CD14-positive monocyte (primary cell): ENCODE measurements around the gene XKR7. TPM values are rescaled to one million over a fixed set of nuclear protein-coding genes. Genes with fewer than 3 reads are reported as not detected.

ENCODE experiments used
- DNase-seq, 3 donors: peaks; one replicate each; pipeline ENCODE4 v3.0.0-alpha.2; 2011 to 2022
- H2AFZ ChIP-seq: 2 replicates; pipeline ENCODE4 v1.6.0; 2012; ENCODE audit warnings: mild to moderate bottlenecking, low read depth, low read length, inconsistent platforms; ENCODE audit not compliant: insufficient read depth, poor library complexity, severe bottlenecking
- H3K27ac ChIP-seq, 2 donors: 1 replicate in 1 of 2; 2 replicates in 1 of 2; pipeline ENCODE4 v1.5.1; 2012 to 2013; ENCODE audit warnings: low read length in 2 of 2, control low read depth in 1 of 2, inconsistent platforms in 1 of 2, low read depth in 1 of 2, mild to moderate bottlenecking in 1 of 2
- H3K27me3 ChIP-seq, 2 donors: one replicate each; pipeline versions ENCODE4 v1.6.0 to v1.6.1; 2011 to 2013; ENCODE audit warnings: low read length in 2 of 2; ENCODE audit not compliant: control insufficient read depth in 2 of 2, insufficient read depth in 2 of 2
- H3K36me3 ChIP-seq, 2 donors: replicated peaks in 1 of 2; 1 replicate in 1 of 2; 2 replicates in 1 of 2; pipeline versions ENCODE4 v1.5.1 to v1.6.1; 2012 to 2013; ENCODE audit warnings: low read length in 2 of 2, control low read depth in 1 of 2, inconsistent platforms in 1 of 2, mild to moderate bottlenecking in 1 of 2; ENCODE audit not compliant: insufficient read depth in 2 of 2, control insufficient read depth in 1 of 2
- H3K4me1 ChIP-seq, 2 donors: 1 replicate in 1 of 2; 2 replicates in 1 of 2; pipeline versions ENCODE4 v1.5.1 to v1.6.1; 2012 to 2013; ENCODE audit warnings: low read length in 2 of 2, control low read depth in 1 of 2, inconsistent platforms in 1 of 2, mild to moderate bottlenecking in 1 of 2, moderate library complexity in 1 of 2; ENCODE audit not compliant: insufficient read depth in 2 of 2, control insufficient read depth in 1 of 2
- H3K4me2 ChIP-seq: replicated peaks from 2 replicates; pipeline ENCODE3; 2012; ENCODE audit warnings: low read length, moderate library complexity, mild to moderate bottlenecking; ENCODE audit not compliant: poor library complexity, severe bottlenecking; ENCODE audit errors: extremely low read depth
- H3K4me3 ChIP-seq, 3 experiments: fragments of 200-600 bp in 1 of 3; sonication (generic) in 1 of 3; replicated peaks in 1 of 3; 1 replicate in 2 of 3; 2 replicates in 1 of 3; pipeline ENCODE4 v1.5.1; 2011 to 2013; ENCODE audit warnings: low read length in 3 of 3, mild to moderate bottlenecking in 3 of 3, control low read depth in 2 of 3, low read depth in 2 of 3, inconsistent platforms in 1 of 3, moderate library complexity in 1 of 3
- H3K79me2 ChIP-seq: 2 replicates; pipeline ENCODE4 v1.6.0; 2012; ENCODE audit warnings: mild to moderate bottlenecking, control low read depth, inconsistent platforms, low read length, moderate library complexity; ENCODE audit not compliant: insufficient read depth
- H3K9ac ChIP-seq: 2 replicates; pipeline ENCODE4 v1.6.0; 2017; ENCODE audit warnings: low read length, mild to moderate bottlenecking; ENCODE audit not compliant: insufficient read depth, poor library complexity, severe bottlenecking
- H3K9me3 ChIP-seq, 2 donors: replicated peaks in 1 of 2; 1 replicate in 1 of 2; 2 replicates in 1 of 2; pipeline versions ENCODE4 v1.5.1 to v1.6.1; 2012 to 2013; ENCODE audit warnings: low read length in 2 of 2, control low read depth in 1 of 2; ENCODE audit not compliant: control insufficient read depth in 1 of 2, insufficient read depth in 1 of 2
- H4K20me1 ChIP-seq: 2 replicates; pipeline ENCODE4 v1.6.0; 2012; ENCODE audit warnings: mild to moderate bottlenecking, low read length, control low read depth, moderate library complexity; ENCODE audit not compliant: insufficient read depth
- H3K27ac Mint-ChIP-seq, 7 donors: one replicate each; pipeline ENCODE4 v1.8.0; 2020; ENCODE audit warnings: mild to moderate bottlenecking in 7 of 7, mixed read lengths in 7 of 7, moderate library complexity in 6 of 7, inconsistent platforms in 2 of 7
- H3K27me3 Mint-ChIP-seq, 3 donors: one replicate each; pipeline ENCODE4 v1.8.0; 2021 to 2022; ENCODE audit warnings: low read depth in 3 of 3, mild to moderate bottlenecking in 3 of 3, mixed read lengths in 3 of 3, moderate library complexity in 3 of 3, inconsistent platforms in 1 of 3
- H3K36me3 Mint-ChIP-seq, 2 donors: one replicate each; pipeline ENCODE4 v1.8.0; 2020; ENCODE audit warnings: mixed read lengths in 2 of 2, inconsistent platforms in 1 of 2, mild to moderate bottlenecking in 1 of 2
- H3K4me1 Mint-ChIP-seq: one replicate; pipeline ENCODE4 v1.8.0; 2020; ENCODE audit warnings: mild to moderate bottlenecking, mixed read lengths
- H3K4me3 Mint-ChIP-seq, 2 donors: one replicate each; pipeline ENCODE4 v1.8.0; 2020; ENCODE audit warnings: mild to moderate bottlenecking in 2 of 2, mixed read lengths in 2 of 2, moderate library complexity in 1 of 2
- H3K9me3 Mint-ChIP-seq, 7 donors: one replicate each; pipeline ENCODE4 v1.8.0; 2020 to 2022; ENCODE audit warnings: mixed read lengths in 7 of 7, mild to moderate bottlenecking in 6 of 7, moderate library complexity in 6 of 7, inconsistent platforms in 2 of 7
- WGBS: methylation state at CpG from one replicate; pipeline ENCODE4 v1.1.5; 2013; ENCODE audit warnings: missing lambda C conversion rate; ENCODE audit not compliant: insufficient coverage; 5-methylcytosine and 5-hydroxymethylcytosine counted together
- intact Hi-C, 2 donors: fragments of 100-400 bp; cut with micrococcal nuclease; formaldehyde crosslinking; loops; one replicate each; pipeline versions ENCODE4 v1.15.0 to v1.15.1; 2023
- polyA plus RNA-seq, 3 donors: library from polyadenylated mRNA; depleted of rRNA in 1 of 3; unstranded in 2 of 3; stranded (reverse) in 1 of 3; fragments of 300-500 nt in 2 of 3; fragments of >200 nt in 1 of 3; fragmentation: Illumina TruSeq in 2 of 3; gene quantifications; 1 replicate in 2 of 3; 2 replicates in 1 of 3; pipeline ENCODE4 v1.2.3, GENCODE V29; 2012 to 2021
- TF ChIP-seq, protein P1 (sequence below): fragments of 200-600 bp; IDR thresholded peaks from one replicate; pipeline ENCODE4 v1.8.0; 2022; ENCODE audit warnings: antibody characterized with exemption, mild to moderate bottlenecking

Gene XKR7
- polyA plus RNA-seq, 3 donors: 0.02 to 0.43 TPM; not detected in 1

DNA sequence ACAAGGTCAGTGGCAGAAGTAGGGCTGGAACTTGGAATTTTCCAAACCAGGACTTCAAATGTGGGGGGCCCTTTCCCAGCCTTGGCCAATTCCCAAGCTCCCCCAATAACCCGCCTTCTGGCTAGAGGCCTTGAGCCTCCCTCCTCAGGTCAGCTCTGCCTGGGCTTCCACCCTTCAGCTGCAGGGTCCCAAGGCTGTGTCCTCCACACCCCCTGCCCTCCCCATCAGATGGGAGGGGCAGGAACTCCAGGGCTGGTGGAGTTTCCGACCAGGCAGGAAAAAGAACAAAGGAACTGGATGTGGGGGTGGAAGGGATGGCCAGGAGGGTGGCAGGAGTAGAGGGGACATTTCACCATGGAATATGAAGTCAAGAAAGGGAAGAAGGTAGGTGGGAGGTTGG is 42.1 kb downstream of the XKR7 start, which contains the start of gene CCM2L:
Gene CCM2L (plus strand): TSS at position 338 of the 400 bp plus-strand sequence. CDS start 17 bp downstream, at position 355.
- no peak within 1 kb of the TSS for H2AFZ ChIP-seq
- TF ChIP-seq, protein P1, sequence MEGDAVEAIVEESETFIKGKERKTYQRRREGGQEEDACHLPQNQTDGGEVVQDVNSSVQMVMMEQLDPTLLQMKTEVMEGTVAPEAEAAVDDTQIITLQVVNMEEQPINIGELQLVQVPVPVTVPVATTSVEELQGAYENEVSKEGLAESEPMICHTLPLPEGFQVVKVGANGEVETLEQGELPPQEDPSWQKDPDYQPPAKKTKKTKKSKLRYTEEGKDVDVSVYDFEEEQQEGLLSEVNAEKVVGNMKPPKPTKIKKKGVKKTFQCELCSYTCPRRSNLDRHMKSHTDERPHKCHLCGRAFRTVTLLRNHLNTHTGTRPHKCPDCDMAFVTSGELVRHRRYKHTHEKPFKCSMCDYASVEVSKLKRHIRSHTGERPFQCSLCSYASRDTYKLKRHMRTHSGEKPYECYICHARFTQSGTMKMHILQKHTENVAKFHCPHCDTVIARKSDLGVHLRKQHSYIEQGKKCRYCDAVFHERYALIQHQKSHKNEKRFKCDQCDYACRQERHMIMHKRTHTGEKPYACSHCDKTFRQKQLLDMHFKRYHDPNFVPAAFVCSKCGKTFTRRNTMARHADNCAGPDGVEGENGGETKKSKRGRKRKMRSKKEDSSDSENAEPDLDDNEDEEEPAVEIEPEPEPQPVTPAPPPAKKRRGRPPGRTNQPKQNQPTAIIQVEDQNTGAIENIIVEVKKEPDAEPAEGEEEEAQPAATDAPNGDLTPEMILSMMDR: no peak

DNA sequence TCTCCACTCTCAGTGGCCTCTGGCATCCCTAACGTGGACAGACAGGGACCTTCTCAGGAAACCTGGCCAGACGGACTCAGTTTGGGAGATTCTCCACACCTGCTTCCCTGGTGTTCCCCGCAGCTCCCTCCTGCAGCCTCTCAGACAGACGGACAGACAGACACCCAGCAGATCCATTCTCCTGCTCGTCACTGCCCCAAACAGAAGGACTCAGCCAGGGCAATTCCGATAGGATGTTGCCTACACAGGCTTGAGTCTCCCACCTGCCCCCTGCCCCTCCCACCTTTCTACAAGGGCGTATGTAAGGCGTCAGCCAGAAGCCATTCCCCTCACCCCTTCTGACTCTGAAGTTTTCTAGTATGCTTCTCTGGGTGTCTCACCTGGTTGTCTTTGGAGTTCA is 42.7 kb downstream of the XKR7 start:
- H3K27me3 ChIP-seq: peaks cover 3 to 12% of the 10 kb centered on the region in 2 donors
- intact Hi-C loops: no loop called here
- Mint-ChIP-seq H3K9me3 (no peaks in the 10 kb centered on the region), H3K36me3 (no peaks in the 10 kb centered on the region), H3K27ac (no peak overlapping the region), H3K4me1 (peaks cover 9% of the 10 kb centered on the region), H3K4me3 (no peak overlapping the region), H3K27me3 (peaks cover 14 to 35% (median 15%) of the 10 kb centered on the region in 3 donors)
- no peaks in the 10 kb centered on the region for H4K20me1 ChIP-seq
- DNase-seq: no peak
- H3K79me2 ChIP-seq: no peaks in the 10 kb centered on the region
- H2AFZ ChIP-seq: no peak overlapping the region
- no peak overlapping the region for H3K4me2 ChIP-seq
- no peaks in the 10 kb centered on the region for H3K9me3 ChIP-seq
- H3K9ac ChIP-seq: no peak overlapping the region
- H3K27ac ChIP-seq: no peak overlapping the region
- no peak overlapping the region for H3K4me3 ChIP-seq
- H3K4me1 ChIP-seq: peaks cover 6 to 8% of the 10 kb centered on the region in 2 donors
- 93% methylated on average over 7 of the region's 8 CpGs for WGBS
- TF ChIP-seq, protein P1: no peak
- no peaks in the 10 kb centered on the region for H3K36me3 ChIP-seq

More for the DNA sequence above, 42.1 kb downstream of the XKR7 start, which contains the start of gene CCM2L:
- Mint-ChIP-seq H3K27ac (no peak within 1 kb of the TSS), H3K4me1 (peaks cover 9% of the 10 kb centered on the region), H3K27me3 (peaks cover 9 to 31% (median 13%) of the 10 kb centered on the region in 3 donors), H3K9me3 (no peaks in the 10 kb centered on the region), H3K4me3 (no peak within 1 kb of the TSS), H3K36me3 (no peaks in the 10 kb centered on the region)
- 100% methylated on average over 1 of the region's 2 CpGs for whole genome bisulfite sequencing
- no peak within 1 kb of the TSS for H3K27ac ChIP-seq
- H3K4me3 ChIP-seq: no peak within 1 kb of the TSS
- H3K27me3 ChIP-seq: peaks cover 0 to 7% of the 10 kb centered on the region in 2 donors
- DNase-seq: no peak
- H3K9ac ChIP-seq: no peak within 1 kb of the TSS
- H3K79me2 ChIP-seq: no peaks in the 10 kb centered on the region
- no peaks in the 10 kb centered on the region for H3K9me3 ChIP-seq
- H3K4me1 ChIP-seq: peaks cover 6 to 8% of the 10 kb centered on the region in 2 donors
- intact Hi-C loops: no loop called here
- H4K20me1 ChIP-seq: no peaks in the 10 kb centered on the region
- H3K36me3 ChIP-seq: no peaks in the 10 kb centered on the region
- no peak within 1 kb of the TSS for H3K4me2 ChIP-seq
